GM10266 (cell line): ENCODE results near the gene PA2G4.
A peak's percentile ranks its signal among the peaks of the same experiment; 100 is the strongest.

Source experiments
- DNase-seq: peaks from one replicate; pipeline ENCODE4 v3.0.0; 2012; ENCODE audit errors: extremely low spot score
- CTCF ChIP-seq: IDR thresholded peaks from 2 replicates; pipeline ENCODE4 v1.5.1; 2012; ENCODE audit warnings: mild to moderate bottlenecking, low read depth; ENCODE audit not compliant: control insufficient read depth, insufficient read depth; ENCODE audit errors: missing control alignments

PA2G4 gene

GRCh38 chr12:56127888-56128669 is 23.7 kb downstream of the PA2G4 start, which contains the start of gene ESYT1:
ESYT1 (plus strand) TSS chr12:56128267; CDS start chr12:56128320, 53 bp downstream.
- no peak for TF ChIP-seq CTCF
- DNase-seq = peak; percentile 96

- no peak for DNase-seq
- no peak for TF ChIP-seq CTCF
Measured at GRCh38 chr12:56128670-56129205, 24.4 kb downstream of the PA2G4 start.

- TF ChIP-seq CTCF = no peak
- DNase-seq = peak; percentile 52
Measured at GRCh38 chr12:56129206-56129941, 25.0 kb downstream of the PA2G4 start.

- TF ChIP-seq CTCF = no peak
- no peak for DNase-seq
Measured at GRCh38 chr12:56129942-56130495, 25.7 kb downstream of the PA2G4 start.

- TF ChIP-seq CTCF = no peak
- DNase-seq = no peak
Measured at GRCh38 chr12:56130876-56131275, 26.5 kb downstream of the PA2G4 start.

- no peak for TF ChIP-seq CTCF
- DNase-seq = no peak
Measured at GRCh38 chr12:56134897-56135296, 30.5 kb downstream of the PA2G4 start.
